ENCODE results near the gene KDM4F. TPM values are rescaled to one million over a fixed set of nuclear protein-coding genes. Genes with fewer than 3 reads are reported as not detected.

The KDM4F gene
- total RNA-seq, 1 experiment from 2014 or later, result not detected

DNA sequence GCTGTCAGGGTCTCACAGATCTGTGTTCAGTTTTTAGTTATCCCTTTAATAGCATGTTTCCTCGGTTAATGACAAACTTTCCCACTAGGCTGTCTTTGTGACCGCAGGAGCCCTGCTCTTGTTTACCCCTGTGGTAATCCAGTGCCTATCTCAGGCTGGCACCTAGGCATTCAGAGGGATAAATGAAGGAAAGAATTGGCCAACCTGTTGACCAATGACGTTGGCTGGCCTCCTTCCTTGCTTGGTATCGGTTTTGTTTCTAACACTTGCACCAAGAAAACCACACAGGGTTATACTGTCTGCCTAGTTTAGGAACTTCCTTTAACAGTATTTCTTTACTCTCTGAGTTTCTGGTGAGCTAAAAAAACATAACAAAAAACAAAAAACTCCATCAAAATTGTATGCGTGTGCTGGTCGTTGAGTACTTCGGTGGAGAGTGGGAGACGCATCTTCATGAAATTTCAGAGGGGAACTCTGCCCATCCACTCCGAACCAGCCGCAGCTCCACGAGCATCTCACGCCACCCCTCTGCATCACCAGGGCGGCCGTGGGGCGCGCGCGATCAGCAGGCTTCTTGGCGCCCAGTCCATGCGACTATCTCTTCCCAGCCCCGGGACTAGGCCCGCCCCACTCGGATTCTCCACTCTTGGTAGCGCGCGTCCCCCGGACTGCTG is 39.9 kb downstream of the KDM4F start:
- no TSS peak for BruUV-seq (replicated peaks)
- intact Hi-C loops (cut with micrococcal nuclease), result loop anchor here (1.0 kb wide), 1 partner anchor 21 kb away; no protein-coding TSS in a partner anchor

DNA sequence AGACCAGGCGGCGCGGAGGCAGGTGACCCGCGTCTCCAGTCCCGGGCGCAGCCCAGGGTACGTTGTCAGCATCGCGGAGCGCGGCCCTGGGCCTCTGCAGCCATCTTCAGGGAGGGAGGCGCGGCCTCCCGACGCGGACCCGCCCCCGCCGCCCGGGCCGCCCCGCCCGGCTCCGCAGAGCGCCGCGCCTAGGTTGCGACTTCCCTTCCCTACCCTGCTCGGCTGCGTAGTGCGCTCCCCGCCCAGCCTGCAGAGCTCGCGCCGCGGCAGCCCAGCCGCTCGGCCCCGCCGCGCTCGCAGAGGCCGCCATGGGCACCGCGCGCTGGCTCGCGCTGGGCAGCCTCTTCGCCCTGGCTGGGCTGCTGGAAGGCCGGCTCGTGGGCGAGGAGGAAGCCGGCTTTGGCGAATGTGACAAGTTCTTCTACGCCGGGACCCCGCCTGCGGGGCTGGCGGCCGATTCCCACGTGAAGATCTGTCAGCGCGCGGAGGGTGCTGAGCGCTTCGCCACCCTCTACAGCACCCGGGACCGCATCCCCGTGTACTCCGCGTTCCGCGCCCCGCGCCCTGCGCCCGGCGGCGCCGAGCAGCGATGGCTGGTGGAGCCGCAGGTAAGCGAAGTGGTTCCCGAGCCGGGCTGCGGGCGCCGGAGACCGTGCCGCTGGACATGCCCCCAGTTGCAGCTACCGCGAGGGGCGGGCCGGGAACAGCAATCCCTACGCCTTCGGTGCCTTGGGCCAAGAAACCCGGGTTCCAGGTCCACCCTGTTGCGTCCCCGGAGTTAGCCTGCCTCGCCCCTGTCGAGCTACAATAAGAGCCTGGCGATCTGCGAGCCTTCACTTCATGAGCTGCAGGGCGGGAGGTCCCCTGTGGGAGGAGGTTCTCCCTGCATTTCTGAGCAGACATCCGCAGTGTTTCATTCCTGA is 40.7 kb downstream of the KDM4F start, which contains the start of gene ENDOD1:
Gene ENDOD1, plus strand, starts transcription at position 227 of the 923 bp plus-strand sequence. Its CDS starts 82 bp downstream, at position 309.
- Mint-ChIP-seq H3K4me3 (ENCODE audit: unreplicated experiment) (peak within 1 kb of the TSS; percentile 85), H3K4me1 (ENCODE audit: insufficient read depth, unreplicated experiment) (peaks cover 36% of the 10 kb centered on the region), H3K27ac (ENCODE audit: low read depth, unreplicated experiment) (peak within 1 kb of the TSS; percentile 64), H3K9me3 (ENCODE audit: unreplicated experiment) (no peaks in the 10 kb centered on the region), H3K27me3 (ENCODE audit: insufficient read depth, unreplicated experiment) (no peaks in the 10 kb centered on the region), H3K36me3 (ENCODE audit: insufficient read depth, unreplicated experiment) (no peaks in the 10 kb centered on the region)
- peak; percentile 80 for DNase-seq (ENCODE audit: unreplicated experiment)
- BruUV-seq (replicated peaks), result no TSS peak
- CTCF ChIA-PET, result interaction anchor here (0.5 to 5.7 kb wide), 17 partner anchors 9 to 463 kb away, joined by 3 to 50 read pairs (median 3); partner anchors contain the start of gene SRSF8
- POLR2A ChIA-PET, result interaction anchor here (0.6 to 10.3 kb wide), 22 partner anchors 9 to 700 kb away, joined by 3 to 123 read pairs (median 6); partner anchors contain the start of genes AMOTL1, CEP57, CWC15 and FAM76B
- TF ChIP-seq, protein P1, sequence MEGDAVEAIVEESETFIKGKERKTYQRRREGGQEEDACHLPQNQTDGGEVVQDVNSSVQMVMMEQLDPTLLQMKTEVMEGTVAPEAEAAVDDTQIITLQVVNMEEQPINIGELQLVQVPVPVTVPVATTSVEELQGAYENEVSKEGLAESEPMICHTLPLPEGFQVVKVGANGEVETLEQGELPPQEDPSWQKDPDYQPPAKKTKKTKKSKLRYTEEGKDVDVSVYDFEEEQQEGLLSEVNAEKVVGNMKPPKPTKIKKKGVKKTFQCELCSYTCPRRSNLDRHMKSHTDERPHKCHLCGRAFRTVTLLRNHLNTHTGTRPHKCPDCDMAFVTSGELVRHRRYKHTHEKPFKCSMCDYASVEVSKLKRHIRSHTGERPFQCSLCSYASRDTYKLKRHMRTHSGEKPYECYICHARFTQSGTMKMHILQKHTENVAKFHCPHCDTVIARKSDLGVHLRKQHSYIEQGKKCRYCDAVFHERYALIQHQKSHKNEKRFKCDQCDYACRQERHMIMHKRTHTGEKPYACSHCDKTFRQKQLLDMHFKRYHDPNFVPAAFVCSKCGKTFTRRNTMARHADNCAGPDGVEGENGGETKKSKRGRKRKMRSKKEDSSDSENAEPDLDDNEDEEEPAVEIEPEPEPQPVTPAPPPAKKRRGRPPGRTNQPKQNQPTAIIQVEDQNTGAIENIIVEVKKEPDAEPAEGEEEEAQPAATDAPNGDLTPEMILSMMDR (IDR thresholded peaks at IDR 0.05; ENCODE audit: unreplicated experiment), result no peak
- intact Hi-C loops (cut with micrococcal nuclease), result loop anchor here (1.0 kb wide), 1 partner anchor 22 kb away; no protein-coding TSS in a partner anchor

More for the DNA sequence above, 39.9 kb downstream of the KDM4F start:
- H3K36me3 Mint-ChIP-seq (ENCODE audit: insufficient read depth, unreplicated experiment), result no peaks in the 10 kb centered on the region
- no peaks in the 10 kb centered on the region for H3K9me3 Mint-ChIP-seq (ENCODE audit: unreplicated experiment)
- TF ChIP-seq, protein P1 (IDR thresholded peaks at IDR 0.05; ENCODE audit: unreplicated experiment), result no peak
- peaks cover 43% of the 10 kb centered on the region for H3K4me1 Mint-ChIP-seq (ENCODE audit: insufficient read depth, unreplicated experiment)
- POLR2A ChIA-PET, result interaction anchor here (1.1 to 10.3 kb wide), 12 partner anchors 13 to 701 kb away, joined by 3 to 123 read pairs (median 26); partner anchors contain the start of genes CEP57, CWC15, FAM76B and KDM4D
- H3K4me3 Mint-ChIP-seq (ENCODE audit: unreplicated experiment), result peak overlapping the region; percentile 85
- no peak overlapping the region for H3K27ac Mint-ChIP-seq (ENCODE audit: low read depth, unreplicated experiment)
- no peaks in the 10 kb centered on the region for H3K27me3 Mint-ChIP-seq (ENCODE audit: insufficient read depth, unreplicated experiment)
- CTCF ChIA-PET, result interaction anchor here (0.7 to 5.7 kb wide), 7 partner anchors 9 to 57 kb away, joined by 3 to 50 read pairs (median 4); partner anchors contain the start of gene SRSF8
- no peak for DNase-seq (ENCODE audit: unreplicated experiment)

DNA sequence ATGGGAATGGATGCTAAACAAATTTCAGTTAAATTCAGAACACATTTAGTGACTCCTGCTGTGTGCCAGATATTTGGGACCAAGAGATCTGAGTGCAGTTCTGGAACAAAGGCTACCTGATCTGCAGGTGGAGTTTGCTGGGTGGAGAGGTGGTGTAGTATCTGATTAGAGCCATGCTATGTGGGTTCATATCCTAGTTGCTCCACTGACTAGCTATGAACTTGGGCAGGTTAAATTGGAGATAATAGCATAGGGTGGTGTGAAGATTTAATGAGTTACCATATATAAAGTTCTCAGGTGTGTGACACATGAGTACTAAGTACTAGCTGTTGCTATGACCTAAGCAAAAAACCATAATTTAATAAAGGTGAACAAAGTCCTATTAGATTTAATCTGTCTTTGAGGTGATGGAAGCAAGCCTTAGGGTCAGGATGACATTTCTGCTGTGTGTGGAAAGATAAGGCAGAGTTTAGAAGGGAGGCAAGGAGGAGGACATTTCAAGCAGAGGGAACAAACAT is 42.5 kb downstream of the KDM4F start:
- POLR2A ChIA-PET, result interaction anchor here (0.7 to 10.3 kb wide), 8 partner anchors 11 to 699 kb away, joined by 3 to 123 read pairs (median 40); partner anchors contain the start of genes CEP57, FAM76B and SRSF8
- H3K27ac Mint-ChIP-seq (ENCODE audit: low read depth, unreplicated experiment), result peak overlapping the region; percentile 16

More for the DNA sequence above, 42.5 kb downstream of the KDM4F start:
- no peak for DNase-seq (ENCODE audit: unreplicated experiment)
- peak overlapping the region; percentile 85 for H3K4me3 Mint-ChIP-seq (ENCODE audit: unreplicated experiment)
- no peaks in the 10 kb centered on the region for H3K36me3 Mint-ChIP-seq (ENCODE audit: insufficient read depth, unreplicated experiment)
- no peaks in the 10 kb centered on the region for H3K9me3 Mint-ChIP-seq (ENCODE audit: unreplicated experiment)
- H3K27me3 Mint-ChIP-seq (ENCODE audit: insufficient read depth, unreplicated experiment), result no peaks in the 10 kb centered on the region
- BruUV-seq (replicated peaks), result no TSS peak
- intact Hi-C loops (cut with micrococcal nuclease), result no loop called here
- CTCF ChIA-PET, result interaction anchor here (0.5 to 5.7 kb wide), 15 partner anchors 8 to 1142 kb away, joined by 3 to 50 read pairs (median 3); partner anchors contain the start of gene SRSF8
- peaks cover 32% of the 10 kb centered on the region for H3K4me1 Mint-ChIP-seq (ENCODE audit: insufficient read depth, unreplicated experiment)
- TF ChIP-seq, protein P1 (IDR thresholded peaks at IDR 0.05; ENCODE audit: unreplicated experiment), result no peak

Data from MCF 10A (cell line).